Ascending aorta (tissue), 2 donors: ENCODE results near the gene CNST. TPM values are rescaled to one million over a fixed set of nuclear protein-coding genes. Genes with fewer than 3 reads are reported as not detected.
A peak's percentile ranks its signal among the peaks of the same experiment; 100 is the strongest.

Source experiments
- DNase-seq, 2 donors: peaks; one replicate each; pipeline ENCODE4 v3.0.0-alpha.2; 2019; ENCODE audit warnings: low spot score in 2 of 2
- H3K27ac ChIP-seq, 2 donors: fragments of 200-600 bp; sonication (generic); one replicate each; pipeline ENCODE4 v1.5.1; 2016 to 2017; ENCODE audit warnings: mild to moderate bottlenecking in 1 of 2
- H3K27me3 ChIP-seq: fragments of 200-600 bp; sonication (generic); one replicate; pipeline ENCODE4 v1.5.1; 2017
- H3K36me3 ChIP-seq, 2 donors: fragments of 200-600 bp; sonication (generic); one replicate each; pipeline ENCODE4 v1.5.1; 2016
- H3K4me1 ChIP-seq, 2 donors: fragments of 200-600 bp; sonication (generic); one replicate each; pipeline ENCODE4 v1.5.1; 2016 to 2017; ENCODE audit warnings: mild to moderate bottlenecking in 1 of 2
- H3K4me3 ChIP-seq, 2 donors: fragments of 200-600 bp; sonication (generic); one replicate each; pipeline ENCODE4 v1.5.1; 2016 to 2017; ENCODE audit warnings: mild to moderate bottlenecking in 1 of 2
- H3K9me3 ChIP-seq, 2 donors: fragments of 200-600 bp; sonication (generic); one replicate each; pipeline ENCODE4 v1.5.1; 2016
- intact Hi-C: fragments of 100-400 bp; cut with DNase I; formaldehyde crosslinking; loops from one replicate; pipeline ENCODE4 v1.15.1; 2023
- total RNA-seq: library from RNA; depleted of rRNA; stranded (reverse); fragments of >200 nt; gene quantifications from one replicate; pipeline ENCODE4 v1.1.0, GENCODE V29; 2016
- TF ChIP-seq, protein P1 (sequence below), 3 experiments: fragments of 200-600 bp in 2 of 3; fragments of 450-650 bp in 1 of 3; sonication (generic) in 2 of 3; IDR thresholded peaks; one replicate each; pipeline ENCODE4 v1.5.1; 2016 to 2019; ENCODE audit warnings: antibody characterized with exemption in 3 of 3, mild to moderate bottlenecking in 1 of 3, moderate library complexity in 1 of 3

CNST gene
- total RNA-seq, 1 donor from 2014 or later, result 125 TPM

GRCh38 chr1:246617768-246618167 lies 51.5 kb downstream of the CNST start:
- no peak overlapping the region for H3K4me3 ChIP-seq
- H3K27ac ChIP-seq, result peak overlapping the region in 1 of 2 donors; percentile 7
- no peaks in the 10 kb centered on the region for H3K9me3 ChIP-seq
- peaks cover 9 to 14% of the 10 kb centered on the region in 2 donors for H3K36me3 ChIP-seq
- no peaks in the 10 kb centered on the region for H3K27me3 ChIP-seq
- intact Hi-C loops, result no loop called here
- H3K4me1 ChIP-seq, result no peaks in the 10 kb centered on the region
- TF ChIP-seq, protein P1, sequence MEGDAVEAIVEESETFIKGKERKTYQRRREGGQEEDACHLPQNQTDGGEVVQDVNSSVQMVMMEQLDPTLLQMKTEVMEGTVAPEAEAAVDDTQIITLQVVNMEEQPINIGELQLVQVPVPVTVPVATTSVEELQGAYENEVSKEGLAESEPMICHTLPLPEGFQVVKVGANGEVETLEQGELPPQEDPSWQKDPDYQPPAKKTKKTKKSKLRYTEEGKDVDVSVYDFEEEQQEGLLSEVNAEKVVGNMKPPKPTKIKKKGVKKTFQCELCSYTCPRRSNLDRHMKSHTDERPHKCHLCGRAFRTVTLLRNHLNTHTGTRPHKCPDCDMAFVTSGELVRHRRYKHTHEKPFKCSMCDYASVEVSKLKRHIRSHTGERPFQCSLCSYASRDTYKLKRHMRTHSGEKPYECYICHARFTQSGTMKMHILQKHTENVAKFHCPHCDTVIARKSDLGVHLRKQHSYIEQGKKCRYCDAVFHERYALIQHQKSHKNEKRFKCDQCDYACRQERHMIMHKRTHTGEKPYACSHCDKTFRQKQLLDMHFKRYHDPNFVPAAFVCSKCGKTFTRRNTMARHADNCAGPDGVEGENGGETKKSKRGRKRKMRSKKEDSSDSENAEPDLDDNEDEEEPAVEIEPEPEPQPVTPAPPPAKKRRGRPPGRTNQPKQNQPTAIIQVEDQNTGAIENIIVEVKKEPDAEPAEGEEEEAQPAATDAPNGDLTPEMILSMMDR (IDR thresholded peaks at IDR 0.05), result no peak
- DNase-seq, result no peak

- no peaks in the 10 kb centered on the region for H3K9me3 ChIP-seq
- no peaks in the 10 kb centered on the region for H3K27me3 ChIP-seq
- TF ChIP-seq, protein P1 (IDR thresholded peaks at IDR 0.05), result no peak
- H3K4me3 ChIP-seq, result no peak overlapping the region
- DNase-seq, result no peak
- no peaks in the 10 kb centered on the region for H3K4me1 ChIP-seq
- peak overlapping the region in 1 of 2 donors; percentile 7 for H3K27ac ChIP-seq
- intact Hi-C loops, result no loop called here
- H3K36me3 ChIP-seq, result peaks cover 9 to 14% of the 10 kb centered on the region in 2 donors
These were observed 52.1 kb downstream of the CNST start for GRCh38 chr1:246618240-246618808.

DNA sequence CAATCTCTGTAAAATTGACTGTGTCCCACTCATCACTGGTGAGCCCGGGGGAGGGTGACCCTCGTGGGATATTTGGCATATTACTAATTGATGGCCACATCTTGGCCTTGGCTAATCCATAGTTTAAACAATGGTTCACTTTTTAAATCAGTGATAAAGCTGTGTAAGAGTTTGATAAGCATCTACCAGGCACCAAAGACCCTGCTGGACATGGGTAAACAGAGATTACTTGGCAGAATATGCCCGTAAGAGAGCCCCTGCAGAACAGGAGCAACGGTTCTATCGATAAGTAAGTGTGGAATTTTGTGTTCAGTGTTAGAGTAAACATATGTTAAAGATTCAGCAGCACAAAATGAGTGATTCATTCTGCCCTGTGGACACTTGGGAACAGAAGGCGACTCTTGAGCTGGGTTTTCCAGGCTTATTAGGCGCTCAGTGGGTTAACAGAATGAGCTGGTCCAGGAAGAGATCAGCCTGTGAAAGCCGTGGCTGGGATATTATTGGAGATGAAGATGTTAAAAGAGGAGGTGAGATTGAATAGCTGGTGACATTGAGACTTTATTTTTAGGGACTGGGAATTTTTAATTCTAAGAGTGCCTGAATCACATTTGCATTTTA lies 55.9 kb downstream of the CNST start:
- no peak for DNase-seq
- TF ChIP-seq, protein P1 (IDR thresholded peaks at IDR 0.05), result no peak
- H3K27me3 ChIP-seq, result no peaks in the 10 kb centered on the region
- no peaks in the 10 kb centered on the region for H3K9me3 ChIP-seq
- H3K4me3 ChIP-seq, result no peak overlapping the region
- no peak overlapping the region for H3K27ac ChIP-seq
- peaks cover 16 to 18% of the 10 kb centered on the region in 2 donors for H3K36me3 ChIP-seq
- H3K4me1 ChIP-seq, result no peaks in the 10 kb centered on the region
- intact Hi-C loops, result no loop called here

DNA sequence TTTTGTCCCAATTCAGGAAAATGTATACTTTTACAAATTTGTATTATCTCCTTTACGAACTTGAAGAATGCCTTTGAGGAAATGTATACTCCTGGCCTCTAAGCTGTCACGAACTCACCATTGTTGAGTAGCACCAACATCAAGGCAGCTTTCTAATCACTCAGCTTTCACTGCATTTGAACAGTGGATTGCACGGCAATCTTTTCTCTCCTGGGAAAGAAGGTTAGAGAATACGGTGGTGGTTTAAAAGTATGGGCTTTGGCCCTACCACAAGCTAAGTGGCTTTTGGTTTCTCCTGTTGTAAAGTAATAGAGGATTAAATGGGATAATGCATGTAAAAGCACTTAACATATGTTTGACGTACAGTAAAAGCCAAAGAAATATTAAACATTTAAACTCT lies 57.8 kb downstream of the CNST start:
- Histone ChIP-seq H3K27ac (no peak overlapping the region), H3K4me3 (no peak overlapping the region), H3K27me3 (no peaks in the 10 kb centered on the region), H3K9me3 (no peaks in the 10 kb centered on the region), H3K36me3 (peaks cover 16 to 26% of the 10 kb centered on the region in 2 donors), H3K4me1 (no peaks in the 10 kb centered on the region)
- TF ChIP-seq, protein P1 (IDR thresholded peaks at IDR 0.05), result no peak
- intact Hi-C loops, result no loop called here
- no peak for DNase-seq

- TF ChIP-seq, protein P1 (IDR thresholded peaks at IDR 0.05), result no peak
- H3K4me3 ChIP-seq, result no peak overlapping the region
- peaks cover 8 to 11% of the 10 kb centered on the region in 2 donors for H3K36me3 ChIP-seq
- H3K27ac ChIP-seq, result no peak overlapping the region
- H3K27me3 ChIP-seq, result no peaks in the 10 kb centered on the region
- intact Hi-C loops, result no loop called here
- no peaks in the 10 kb centered on the region for H3K4me1 ChIP-seq
- no peaks in the 10 kb centered on the region for H3K9me3 ChIP-seq
- DNase-seq, result no peak
These were observed 62.8 kb downstream of the CNST start for GRCh38 chr1:246629030-246629429.
